C4-2B (cell line): ENCODE results near the gene ZC3H7A.
A peak's percentile ranks its signal among the peaks of the same experiment; 100 is the strongest.

Experiments
- H3K27ac ChIP-seq: fragments of 450-650 bp; 2 replicates; pipeline ENCODE4 v1.5.1; 2017
- CTCF ChIP-seq: fragments of 450-650 bp; conservative IDR thresholded peaks from 2 replicates; pipeline ENCODE4 v1.5.1; 2017; ENCODE audit warnings: mild to moderate bottlenecking
- ZFX ChIP-seq: fragments of 450-650 bp; IDR thresholded peaks from 2 replicates; pipeline ENCODE4 v1.6.1; 2017

ZC3H7A gene

GRCh38 chr16:11744075-11744470 is 53.0 kb downstream of the ZC3H7A start:
- H3K27ac ChIP-seq, result peak overlapping the region; percentile 98

GRCh38 chr16:11743308-11744074 is 53.6 kb downstream of the ZC3H7A start:
- H3K27ac ChIP-seq, result peak overlapping the region; percentile 98
- no peak for TF ChIP-seq CTCF
- no peak for TF ChIP-seq ZFX

More at GRCh38 chr16:11744075-11744470, 53.0 kb downstream of the ZC3H7A start:
- TF ChIP-seq ZFX (no peak), CTCF (no peak)

GRCh38 chr16:11742536-11743307 is 54.3 kb downstream of the ZC3H7A start, which contains the start of gene TXNDC11:
TSS of gene TXNDC11 (minus strand) at chr16:11742857. CDS start at chr16:11742730, 127 bp downstream.
- TF ChIP-seq CTCF (no peak), ZFX (peak; percentile 97)
- peak within 1 kb of the TSS; percentile 98 for H3K27ac ChIP-seq

- peak overlapping the region; percentile 98 for H3K27ac ChIP-seq
- no peak for TF ChIP-seq ZFX
- TF ChIP-seq CTCF, result no peak; the same call in 1 of the 2 replicates
Measured at GRCh38 chr16:11742093-11742535, 54.9 kb downstream of the ZC3H7A start.

- no peak overlapping the region for H3K27ac ChIP-seq
Measured at GRCh38 chr16:11740567-11740966, 56.5 kb downstream of the ZC3H7A start.

GRCh38 chr16:11738742-11739544 is 58.1 kb downstream of the ZC3H7A start:
- no peak for TF ChIP-seq CTCF
- TF ChIP-seq ZFX, result no peak
- H3K27ac ChIP-seq, result no peak overlapping the region

More at GRCh38 chr16:11740567-11740966, 56.5 kb downstream of the ZC3H7A start:
- TF ChIP-seq CTCF, result no peak
- TF ChIP-seq ZFX, result no peak
